ENCODE data around the gene B4GALNT3.

B4GALNT3 gene

GRCh38 chr12:593396-594270 lies 133.9 kb downstream of the B4GALNT3 start:
- no peak for DNase-seq (ENCODE audit: low read depth)

- no peak for DNase-seq (ENCODE audit: low read depth)
These were observed 138.3 kb downstream of the B4GALNT3 start for GRCh38 chr12:597926-598568.

- no peak for DNase-seq (ENCODE audit: low read depth)
These were observed 140.0 kb downstream of the B4GALNT3 start for GRCh38 chr12:599756-600155.

- no peak for DNase-seq (ENCODE audit: low read depth)
These were observed 142.4 kb downstream of the B4GALNT3 start for GRCh38 chr12:601976-602699.

- DNase-seq (ENCODE audit: low read depth), result no peak
These were observed 142.9 kb downstream of the B4GALNT3 start for GRCh38 chr12:602700-603068.

GRCh38 chr12:604956-605355 lies 145.2 kb downstream of the B4GALNT3 start:
- DNase-seq (ENCODE audit: low read depth), result no peak

- no peak for DNase-seq (ENCODE audit: low read depth)
These were observed 147.8 kb downstream of the B4GALNT3 start for GRCh38 chr12:607541-608001.

GRCh38 chr12:608413-608812 lies 148.7 kb downstream of the B4GALNT3 start:
- DNase-seq (ENCODE audit: low read depth), result no peak

GRCh38 chr12:608921-609320 lies 149.2 kb downstream of the B4GALNT3 start:
- no peak for DNase-seq (ENCODE audit: low read depth)

GRCh38 chr12:611721-612120 lies 152.0 kb downstream of the B4GALNT3 start:
- DNase-seq (ENCODE audit: low read depth), result no peak

- no peak for DNase-seq (ENCODE audit: low read depth)
These were observed 152.6 kb downstream of the B4GALNT3 start for GRCh38 chr12:612293-612692.

GRCh38 chr12:612886-613285 lies 153.1 kb downstream of the B4GALNT3 start:
- no peak for DNase-seq (ENCODE audit: low read depth)

Measured in iris pigment epithelial cell (primary cell).